HG02938 (cell line): ENCODE measurements around the gene NOM1.
"Not testable (repeated sequence)": the region's sequence is repeated elsewhere in the genome, so short reads cannot be mapped to it uniquely, and the experiment has no call there.

Source experiments
- ATAC-seq: cut with Tn5 transposase; IDR thresholded peaks from one replicate; pipeline ENCODE4 v1.9.1; 2021; ENCODE audit warnings: mild to moderate bottlenecking, moderate library complexity; ENCODE audit not compliant: unreplicated experiment

Gene NOM1

GRCh38 chr7:156936766-156937165 lies 12.7 kb upstream of the NOM1 start:
- ATAC-seq = not testable (repeated sequence)

DNA sequence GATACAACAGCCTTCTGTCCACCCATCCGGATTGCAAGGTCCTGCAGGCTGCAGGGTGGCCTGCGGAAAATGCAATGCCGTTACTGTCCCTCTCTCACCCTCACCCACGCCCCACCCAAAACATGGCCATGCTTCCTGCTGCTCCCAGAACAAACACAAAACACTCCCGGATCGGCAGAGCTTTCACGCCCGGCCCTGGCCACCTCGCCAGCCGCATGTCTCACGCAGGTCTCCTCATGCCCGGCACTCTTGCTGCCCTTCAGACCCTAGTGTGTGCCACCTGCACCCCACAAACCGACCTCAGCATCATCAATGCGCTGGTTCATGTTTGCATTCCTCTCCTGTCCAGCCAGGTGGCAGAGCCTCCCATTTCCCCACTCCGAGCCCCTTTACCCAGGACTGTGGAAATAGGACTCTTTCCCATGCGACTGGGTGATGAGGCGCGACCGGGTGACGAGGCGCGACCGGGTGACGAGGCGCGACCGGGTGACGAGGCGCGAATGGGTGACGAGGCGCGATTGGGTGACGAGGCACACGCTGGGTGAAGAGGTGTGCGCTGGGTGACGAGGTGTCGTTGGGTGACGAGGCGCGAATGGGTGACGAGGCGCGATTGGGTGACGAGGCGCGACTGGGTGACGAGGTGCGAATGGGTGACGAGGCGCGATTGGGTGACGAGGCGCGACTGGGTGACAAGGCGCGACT lies 8.9 kb upstream of the NOM1 start:
- ATAC-seq = no peak

- ATAC-seq = no peak
These were observed 7.9 kb upstream of the NOM1 start for GRCh38 chr7:156941393-156942182.

DNA sequence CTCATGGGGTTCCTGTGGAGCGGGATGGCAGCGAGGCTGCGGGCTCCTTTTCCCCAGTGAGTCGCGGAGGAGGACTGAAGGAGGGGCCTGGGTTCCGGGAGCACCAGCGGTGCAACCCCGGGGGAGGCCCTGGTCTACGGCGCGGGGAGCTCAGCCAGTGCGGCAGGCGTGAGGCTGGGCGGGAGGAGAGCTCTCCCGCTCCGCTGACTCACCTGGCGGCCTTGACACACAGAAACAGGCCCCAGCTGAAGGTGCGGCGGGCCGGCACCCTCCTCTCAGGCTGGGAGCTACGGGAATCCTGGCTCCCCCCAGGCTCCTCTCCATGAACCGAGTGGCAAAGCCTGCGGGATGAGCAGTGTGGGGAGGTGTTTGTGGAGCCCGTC lies 6.8 kb upstream of the NOM1 start:
- ATAC-seq = no peak

DNA sequence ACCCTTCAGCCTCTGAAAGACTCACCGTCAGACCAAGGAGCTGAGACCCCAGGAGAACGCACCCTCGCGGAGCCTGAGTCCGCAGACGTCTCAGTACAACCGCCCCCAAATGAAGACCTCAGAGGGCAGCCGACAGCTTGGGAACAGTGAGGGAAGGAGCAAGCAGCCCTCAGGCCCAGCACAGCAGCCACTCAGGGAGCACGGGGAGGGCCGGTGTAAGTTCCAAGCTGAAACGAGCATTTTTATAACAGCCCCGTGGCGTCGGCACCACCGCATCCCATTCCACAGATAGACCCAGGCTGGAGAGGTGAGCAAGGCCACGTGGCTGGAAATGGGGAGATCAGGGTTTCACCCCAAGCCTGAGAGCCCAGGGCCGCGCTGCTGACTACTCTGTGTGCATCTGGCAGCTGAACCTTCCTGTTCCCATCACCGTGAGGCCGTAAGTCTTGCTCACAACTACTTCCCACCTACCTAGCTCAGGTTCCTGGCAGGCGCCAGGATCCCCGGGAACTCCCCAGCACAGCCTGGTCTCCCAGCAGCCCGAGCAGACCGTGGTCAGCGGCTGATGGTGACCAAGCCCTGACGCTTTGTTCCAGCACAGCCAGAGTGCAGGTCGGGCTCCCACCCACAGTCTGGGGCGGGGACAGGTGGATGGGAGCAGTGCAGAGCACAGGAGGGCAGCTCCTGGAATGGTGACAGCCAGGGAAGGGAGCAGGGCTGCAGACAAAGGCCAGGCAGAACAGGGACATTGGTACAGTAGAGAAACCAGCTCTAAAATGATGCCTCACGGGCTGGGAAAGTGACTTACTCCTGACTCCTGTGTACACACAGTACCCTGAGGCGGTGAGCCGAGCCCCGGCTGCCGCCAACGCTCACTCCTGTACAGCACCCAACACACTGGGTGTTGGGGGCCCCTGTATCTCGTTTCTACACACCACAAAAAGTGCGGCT lies 6.1 kb upstream of the NOM1 start:
- ATAC-seq = no peak

GRCh38 chr7:156944876-156945275 lies 4.6 kb upstream of the NOM1 start:
- no peak for ATAC-seq

GRCh38 chr7:156947120-156947843 lies 2.2 kb upstream of the NOM1 start:
- ATAC-seq = no peak

- ATAC-seq = no peak
These were observed 1.2 kb upstream of the NOM1 start for GRCh38 chr7:156948361-156948760.

- ATAC-seq = no peak
These were observed 908 bp downstream of the NOM1 start for GRCh38 chr7:156950381-156950858.

GRCh38 chr7:156953215-156953614 lies 3.7 kb downstream of the NOM1 start:
- not testable (repeated sequence) for ATAC-seq

- ATAC-seq = no peak
These were observed 5.4 kb downstream of the NOM1 start for GRCh38 chr7:156954941-156955340.

DNA sequence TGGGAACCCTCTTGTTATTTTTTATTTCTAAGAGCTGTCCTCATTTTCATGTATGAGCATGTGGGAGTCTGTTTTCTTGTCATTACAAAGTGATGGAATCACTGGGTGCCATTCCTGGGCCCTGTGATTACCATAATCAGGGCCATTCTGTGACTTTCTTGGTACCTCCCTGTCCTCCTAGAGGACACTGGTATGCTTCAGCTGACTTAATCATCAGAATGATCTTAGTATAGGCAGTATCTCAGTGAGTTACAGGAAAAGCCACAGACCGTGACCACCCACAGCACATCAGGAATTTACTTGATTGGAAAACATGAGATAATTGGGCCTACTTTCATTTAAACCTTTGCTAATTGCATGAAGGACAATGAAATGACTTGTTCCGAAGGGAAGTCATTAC lies 7.2 kb downstream of the NOM1 start:
- no peak for ATAC-seq

DNA sequence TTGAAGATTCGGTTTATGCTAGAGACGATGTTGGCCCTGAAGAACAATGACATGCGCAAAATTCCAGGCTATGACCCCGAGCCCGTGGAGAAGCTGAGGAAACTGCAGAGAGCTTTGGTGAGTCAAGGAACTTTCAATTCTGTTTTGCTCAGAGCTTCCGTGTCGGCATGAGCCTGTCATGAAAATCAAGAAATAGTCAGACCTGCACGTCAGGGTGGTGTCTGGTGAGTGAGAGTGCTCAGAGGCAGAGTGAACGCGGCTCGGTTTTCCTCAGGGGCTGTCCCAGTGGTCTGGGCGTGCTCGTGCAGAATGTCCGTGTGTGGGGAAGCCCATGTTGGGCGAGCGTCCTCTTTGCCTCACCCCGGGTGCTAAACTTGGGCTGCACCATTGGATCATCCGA lies 12.6 kb downstream of the NOM1 start:
- ATAC-seq = no peak

- ATAC-seq = no peak
These were observed 13.4 kb downstream of the NOM1 start for GRCh38 chr7:156962897-156963296.

GRCh38 chr7:156963472-156963871 lies 14.0 kb downstream of the NOM1 start:
- no peak for ATAC-seq

GRCh38 chr7:156964971-156965370 lies 15.5 kb downstream of the NOM1 start:
- no peak for ATAC-seq

DNA sequence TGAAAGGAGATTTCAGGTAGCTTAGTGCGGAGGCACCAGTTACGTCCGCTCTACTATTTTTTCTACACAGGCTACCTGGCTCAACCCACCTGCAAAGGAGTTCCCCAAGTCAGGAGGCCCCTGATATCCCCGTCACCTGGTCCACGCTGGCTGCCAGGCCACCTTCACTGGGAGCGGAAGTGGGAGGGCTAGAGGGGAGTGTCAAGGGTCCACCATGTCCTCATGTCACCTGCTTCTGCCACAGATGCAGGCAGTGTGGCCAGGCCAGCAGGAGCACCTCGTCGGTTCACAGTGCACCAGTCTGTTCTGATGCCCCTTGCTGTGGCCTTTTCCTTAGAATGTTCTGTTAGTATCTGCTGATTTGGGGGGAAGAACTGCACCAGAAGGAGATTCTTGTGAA lies 16.9 kb downstream of the NOM1 start:
- no peak for ATAC-seq

GRCh38 chr7:156968183-156968582 lies 18.7 kb downstream of the NOM1 start:
- ATAC-seq = no peak

DNA sequence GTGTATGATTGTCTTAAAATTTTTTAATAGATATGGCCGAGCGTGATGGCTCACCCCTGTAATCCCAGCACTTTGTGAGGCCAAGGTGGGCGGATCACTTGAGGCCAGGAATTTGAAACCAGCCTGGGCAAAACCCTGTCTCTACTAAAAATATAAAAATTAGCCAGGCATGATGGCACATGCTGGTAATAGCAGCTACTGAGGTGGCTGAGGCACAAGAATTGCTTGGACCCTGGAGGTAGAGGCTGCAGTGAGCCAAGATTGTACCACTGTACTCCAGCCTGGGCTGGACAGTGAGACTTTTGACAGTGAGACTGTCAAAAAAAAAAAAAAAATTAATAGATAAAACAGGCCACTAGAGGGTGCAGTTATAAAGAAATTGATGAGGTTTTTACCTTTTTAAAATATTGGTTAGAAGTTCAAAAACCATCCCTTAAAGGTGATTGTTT lies 20.5 kb downstream of the NOM1 start:
- ATAC-seq = no peak

DNA sequence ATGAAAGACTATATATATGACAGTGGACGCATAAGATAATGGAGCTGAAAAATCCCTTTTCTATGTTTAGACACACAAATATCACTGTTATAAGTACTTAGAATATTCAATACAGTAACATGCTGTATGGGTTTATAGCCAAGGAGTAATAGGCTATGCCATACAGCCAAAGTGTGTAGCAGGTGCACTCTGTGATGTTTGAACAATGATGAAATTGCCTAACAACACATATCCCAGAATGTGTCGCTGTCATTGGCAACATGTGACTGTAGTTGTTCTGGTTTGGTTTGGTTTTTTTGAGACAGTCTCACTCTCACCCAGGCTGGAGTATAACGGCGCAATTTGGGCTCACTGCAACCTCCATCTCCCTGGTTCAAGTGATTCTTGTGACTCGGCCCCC lies 26.1 kb downstream of the NOM1 start:
- no peak for ATAC-seq
